Mononuclear cell (primary cell): ENCODE measurements around the gene THUMPD3. TPM values are rescaled to one million over a fixed set of nuclear protein-coding genes. Genes with fewer than 3 reads are reported as not detected.

Experiments
- H3K27me3 ChIP-seq: 2 replicates; pipeline ENCODE4 v1.6.0; 2011; ENCODE audit warnings: low read length, control low read depth; ENCODE audit not compliant: insufficient read depth
- H3K4me1 ChIP-seq: 2 replicates; pipeline ENCODE4 v1.5.1; 2011; ENCODE audit warnings: mild to moderate bottlenecking, low read length, control low read depth; ENCODE audit not compliant: insufficient read depth
- H3K4me3 ChIP-seq: 2 replicates; pipeline ENCODE4 v1.5.1; 2011; ENCODE audit warnings: mild to moderate bottlenecking, low read length, moderate library complexity
- H3K9me3 ChIP-seq: 2 replicates; pipeline ENCODE4 v1.5.1; 2011; ENCODE audit warnings: low read depth, mild to moderate bottlenecking, control low read depth, low read length
- total RNA-seq: library from RNA; depleted of rRNA; stranded (reverse); fragments of >200 nt; gene quantifications from one replicate; pipeline ENCODE4 v1.2.3, GENCODE V29; 2012

THUMPD3 gene, protein sequence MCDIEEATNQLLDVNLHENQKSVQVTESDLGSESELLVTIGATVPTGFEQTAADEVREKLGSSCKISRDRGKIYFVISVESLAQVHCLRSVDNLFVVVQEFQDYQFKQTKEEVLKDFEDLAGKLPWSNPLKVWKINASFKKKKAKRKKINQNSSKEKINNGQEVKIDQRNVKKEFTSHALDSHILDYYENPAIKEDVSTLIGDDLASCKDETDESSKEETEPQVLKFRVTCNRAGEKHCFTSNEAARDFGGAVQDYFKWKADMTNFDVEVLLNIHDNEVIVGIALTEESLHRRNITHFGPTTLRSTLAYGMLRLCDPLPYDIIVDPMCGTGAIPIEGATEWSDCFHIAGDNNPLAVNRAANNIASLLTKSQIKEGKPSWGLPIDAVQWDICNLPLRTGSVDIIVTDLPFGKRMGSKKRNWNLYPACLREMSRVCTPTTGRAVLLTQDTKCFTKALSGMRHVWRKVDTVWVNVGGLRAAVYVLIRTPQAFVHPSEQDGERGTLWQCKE
- total RNA-seq: 62.0 TPM

DNA sequence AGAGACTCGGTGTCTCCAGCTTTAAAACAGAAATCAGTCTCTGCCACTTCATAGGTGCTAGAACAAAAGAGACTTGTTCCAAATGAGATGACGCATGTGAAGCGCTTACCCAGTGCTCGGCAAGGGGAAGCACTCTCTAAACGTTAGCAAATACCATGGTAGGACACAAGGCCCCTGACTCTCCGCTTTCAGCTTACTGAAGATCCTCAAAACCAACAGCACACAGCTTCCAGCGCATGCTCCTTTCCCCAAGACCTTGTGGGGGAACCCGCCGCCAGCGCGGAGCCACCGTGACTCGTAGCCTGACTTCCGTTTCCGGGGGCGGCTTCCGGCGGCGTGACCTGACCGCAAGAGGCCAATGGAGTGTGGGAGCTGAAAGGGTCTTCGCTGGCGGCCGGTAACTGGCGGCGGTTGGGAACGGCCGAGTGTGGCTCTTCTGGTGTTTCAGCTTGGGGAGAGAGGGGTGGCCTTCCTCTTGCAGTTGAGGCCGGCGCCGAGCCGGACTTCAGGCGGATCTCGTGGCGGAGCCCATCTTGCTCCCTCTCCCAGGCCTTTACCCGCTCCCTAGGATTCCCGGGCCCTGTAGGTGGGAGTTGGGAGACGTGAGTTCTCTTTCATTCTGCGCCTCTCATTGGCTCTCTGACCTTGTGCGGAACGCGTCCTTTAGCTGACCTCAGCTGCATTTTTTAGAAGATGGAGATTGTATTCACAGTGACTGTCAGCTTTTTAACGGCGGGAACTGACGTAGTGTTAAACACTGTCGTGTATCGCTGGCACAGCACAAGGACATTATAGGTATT lies at the start of gene THUMPD3:
Gene THUMPD3, plus strand, starts transcription at position 324 of the 800 bp plus-strand sequence. CDS start 2,015 bp downstream, outside the sequence.
- no peaks in the 10 kb centered on the region for H3K9me3 ChIP-seq
- peaks cover 19% of the 10 kb centered on the region for H3K4me1 ChIP-seq
- no peaks in the 10 kb centered on the region for H3K27me3 ChIP-seq
- peak within 1 kb of the TSS; percentile 97 for H3K4me3 ChIP-seq

DNA sequence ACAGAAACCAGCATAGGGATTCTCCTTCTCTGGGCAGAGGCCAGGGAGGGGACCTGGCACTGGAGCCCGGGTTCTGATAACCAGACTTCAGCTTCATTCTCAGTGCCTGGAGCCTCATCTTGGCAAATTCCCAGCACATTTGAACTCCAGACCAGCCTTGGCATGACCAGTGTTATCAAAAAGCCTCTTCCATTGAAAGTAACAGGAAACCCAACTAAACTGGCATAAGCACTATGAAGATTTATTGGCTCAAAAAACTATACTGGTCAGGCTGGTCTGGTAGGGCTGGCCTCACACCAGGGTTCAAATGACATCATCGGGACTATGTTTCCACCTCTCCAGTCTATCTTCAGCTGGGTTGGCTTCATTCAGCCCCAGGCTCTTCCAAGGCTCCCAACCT lies 48.1 kb upstream of the THUMPD3 start:
- H3K4me3 ChIP-seq: no peak overlapping the region
- H3K27me3 ChIP-seq: no peaks in the 10 kb centered on the region
- no peaks in the 10 kb centered on the region for H3K4me1 ChIP-seq
- H3K9me3 ChIP-seq: no peaks in the 10 kb centered on the region

DNA sequence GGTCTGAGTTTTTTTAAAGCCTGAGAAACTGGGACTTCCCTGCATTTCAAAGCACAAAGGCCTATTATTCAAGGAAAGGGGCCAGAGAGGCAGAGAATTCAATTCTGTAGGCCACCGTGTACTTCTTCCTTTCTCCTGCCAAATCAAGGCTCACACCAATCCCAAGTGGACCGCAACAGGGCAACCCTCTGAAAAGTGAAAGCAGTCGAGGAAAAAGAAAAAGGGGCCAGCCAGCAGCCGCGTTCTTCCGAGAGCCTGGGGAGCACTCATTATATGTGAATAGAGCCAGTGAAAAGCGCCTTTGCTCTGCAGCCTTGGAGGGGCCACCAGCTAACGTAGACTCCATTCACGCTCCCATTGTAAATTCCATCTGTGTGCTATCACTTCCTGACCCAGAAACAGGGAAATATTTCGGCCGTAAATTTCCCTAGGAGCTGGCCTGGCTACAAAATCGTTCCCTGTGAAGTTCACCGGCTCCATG lies 45.9 kb upstream of the THUMPD3 start:
- Histone ChIP-seq H3K4me1 (no peaks in the 10 kb centered on the region), H3K4me3 (no peak overlapping the region), H3K9me3 (no peaks in the 10 kb centered on the region), H3K27me3 (no peaks in the 10 kb centered on the region)

DNA sequence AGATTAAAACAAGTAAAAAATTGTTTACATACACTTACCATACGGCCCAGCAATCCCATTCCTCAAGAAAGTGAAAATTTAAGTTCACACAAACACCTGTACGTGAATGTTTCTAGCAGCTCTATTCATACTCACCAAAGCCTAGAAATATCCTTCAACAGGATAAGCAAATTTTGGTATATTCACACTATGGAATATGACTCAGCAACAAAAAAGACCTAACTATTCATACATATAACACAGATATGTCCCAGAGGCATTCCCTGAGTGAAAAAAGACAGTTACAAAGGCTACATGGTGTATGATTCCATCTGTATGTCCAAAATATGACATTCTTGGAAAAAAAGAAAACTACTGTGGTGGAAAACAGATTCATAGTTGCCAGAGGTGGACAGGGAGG lies 40.1 kb upstream of the THUMPD3 start:
- Histone ChIP-seq H3K4me3 (no peak overlapping the region), H3K9me3 (peaks cover 5% of the 10 kb centered on the region), H3K4me1 (no peaks in the 10 kb centered on the region), H3K27me3 (no peaks in the 10 kb centered on the region)

DNA sequence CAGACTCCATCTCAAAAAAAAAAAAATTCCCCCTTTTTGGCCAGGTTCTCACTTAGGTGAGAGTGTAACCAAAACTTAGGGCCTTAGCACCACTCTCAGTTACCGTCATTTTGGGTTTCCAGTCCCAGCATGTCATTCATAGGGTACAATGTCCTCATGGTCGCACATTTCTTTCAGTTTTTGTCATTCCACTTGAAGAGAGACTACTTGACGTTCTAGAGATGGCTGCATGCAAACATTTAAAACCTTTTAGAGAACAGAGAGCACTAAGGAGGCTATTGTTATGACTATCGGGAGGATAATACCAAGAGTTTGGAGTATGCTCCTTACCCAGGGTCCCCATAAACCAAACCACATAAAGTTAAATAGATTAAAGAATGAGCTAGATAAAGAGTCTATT lies 37.9 kb upstream of the THUMPD3 start:
- Histone ChIP-seq H3K9me3 (peaks cover 6% of the 10 kb centered on the region), H3K27me3 (no peaks in the 10 kb centered on the region), H3K4me1 (no peaks in the 10 kb centered on the region), H3K4me3 (no peak overlapping the region)

DNA sequence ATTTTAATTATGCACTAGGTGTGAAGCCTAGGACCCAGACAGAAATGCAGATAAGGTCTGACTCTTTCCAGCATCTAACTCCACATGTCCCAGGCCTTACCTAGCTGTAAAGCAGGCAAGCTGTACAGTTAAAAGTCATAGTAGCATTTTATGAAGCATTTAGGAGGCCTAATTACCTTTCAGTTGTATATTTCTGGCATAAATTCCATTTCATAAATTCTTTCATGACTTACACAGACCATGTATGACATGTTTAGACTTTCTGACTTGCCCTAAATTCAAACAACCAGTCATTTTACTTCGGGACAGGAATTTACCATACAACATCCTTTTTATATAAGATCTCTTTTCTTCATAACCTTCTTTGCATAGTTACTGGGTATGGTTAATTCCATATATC lies 35.3 kb upstream of the THUMPD3 start:
- H3K4me1 ChIP-seq: no peaks in the 10 kb centered on the region

DNA sequence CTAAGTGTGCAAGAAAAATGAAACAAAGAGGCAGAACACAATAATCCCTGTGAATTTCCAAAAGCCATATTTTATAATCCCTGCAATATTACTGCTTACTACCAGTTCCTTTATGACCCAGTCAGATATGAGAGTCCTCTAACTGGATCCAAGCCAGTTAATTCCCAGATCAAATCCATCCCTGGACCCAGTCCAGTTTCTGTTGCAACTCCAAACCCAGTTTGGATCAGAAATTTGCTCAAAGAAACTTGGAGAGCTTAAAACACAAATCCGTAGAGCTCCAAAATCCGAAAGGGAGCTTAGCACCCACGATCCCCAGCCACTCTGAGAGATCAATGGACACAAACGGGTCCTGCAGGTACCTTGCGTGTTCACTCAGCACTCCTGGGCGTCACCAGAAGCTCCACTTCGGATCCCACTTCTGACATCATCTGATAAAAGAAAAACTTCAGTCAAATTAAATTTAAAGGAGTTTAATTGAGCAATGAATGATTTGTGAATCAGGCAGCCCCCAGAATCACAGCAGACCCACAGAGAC lies 32.6 kb upstream of the THUMPD3 start:
- no peak overlapping the region for H3K4me3 ChIP-seq
- peaks cover 6% of the 10 kb centered on the region for H3K9me3 ChIP-seq
- H3K27me3 ChIP-seq: no peaks in the 10 kb centered on the region
- no peaks in the 10 kb centered on the region for H3K4me1 ChIP-seq

More for the DNA sequence above, 35.3 kb upstream of the THUMPD3 start:
- Histone ChIP-seq H3K27me3 (no peaks in the 10 kb centered on the region), H3K9me3 (peaks cover 6% of the 10 kb centered on the region), H3K4me3 (no peak overlapping the region)

DNA sequence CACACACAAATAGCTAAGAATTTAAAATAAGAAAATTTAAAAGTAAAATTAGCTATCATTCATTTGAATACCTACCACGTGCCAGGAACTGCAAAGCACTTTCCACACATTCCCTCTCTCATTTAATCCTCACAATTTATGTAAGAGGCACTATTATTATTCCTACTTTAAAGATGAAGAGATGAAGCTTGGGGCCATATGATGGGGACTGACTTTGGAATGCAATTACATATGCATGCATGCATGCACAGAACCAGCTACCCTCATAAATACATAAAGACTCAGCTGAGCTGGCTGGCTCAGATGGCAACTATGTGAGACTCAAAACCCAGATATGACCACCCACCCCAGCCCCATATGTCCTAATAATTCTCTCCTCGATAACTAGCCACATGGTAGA lies 31.7 kb upstream of the THUMPD3 start:
- Histone ChIP-seq H3K4me1 (no peaks in the 10 kb centered on the region), H3K9me3 (peaks cover 6% of the 10 kb centered on the region), H3K4me3 (no peak overlapping the region), H3K27me3 (no peaks in the 10 kb centered on the region)

DNA sequence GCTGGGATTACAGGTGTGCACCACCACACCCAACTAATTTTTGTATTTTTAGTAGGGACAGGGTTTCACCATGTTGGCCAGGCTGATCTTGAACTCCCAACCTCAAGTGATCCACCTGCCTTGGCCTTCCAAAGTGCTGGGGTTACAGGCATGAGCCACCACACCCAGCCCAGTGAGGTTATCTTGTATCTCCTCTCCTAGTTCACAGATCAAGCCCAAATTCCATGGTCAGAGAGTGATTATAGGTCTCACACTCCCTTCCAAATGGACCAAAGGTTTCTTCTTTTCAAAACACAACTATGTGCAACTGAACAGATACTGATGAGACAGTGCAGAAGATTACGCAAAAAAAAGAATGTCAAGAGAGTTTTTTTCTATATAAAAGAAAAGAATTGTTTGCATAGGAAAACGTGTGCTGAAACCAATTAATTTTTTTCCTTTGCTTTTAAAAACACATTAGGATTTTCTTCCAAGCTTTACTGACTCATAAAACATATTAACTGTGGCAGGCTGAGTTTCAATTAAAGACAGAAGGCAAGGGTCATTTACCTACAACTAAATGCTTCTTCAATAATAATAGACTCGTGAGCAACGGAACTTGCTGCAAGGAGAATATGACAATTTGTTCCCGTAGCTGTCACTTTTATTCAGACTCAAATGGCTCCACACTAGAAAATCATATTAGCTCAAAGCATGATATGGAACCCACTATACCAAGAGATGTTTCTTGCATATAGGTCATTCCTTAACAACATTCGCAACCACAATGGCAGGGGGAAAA lies 30.4 kb upstream of the THUMPD3 start:
- Histone ChIP-seq H3K9me3 (peaks cover 4% of the 10 kb centered on the region), H3K4me3 (no peak overlapping the region), H3K27me3 (no peaks in the 10 kb centered on the region), H3K4me1 (no peaks in the 10 kb centered on the region)

DNA sequence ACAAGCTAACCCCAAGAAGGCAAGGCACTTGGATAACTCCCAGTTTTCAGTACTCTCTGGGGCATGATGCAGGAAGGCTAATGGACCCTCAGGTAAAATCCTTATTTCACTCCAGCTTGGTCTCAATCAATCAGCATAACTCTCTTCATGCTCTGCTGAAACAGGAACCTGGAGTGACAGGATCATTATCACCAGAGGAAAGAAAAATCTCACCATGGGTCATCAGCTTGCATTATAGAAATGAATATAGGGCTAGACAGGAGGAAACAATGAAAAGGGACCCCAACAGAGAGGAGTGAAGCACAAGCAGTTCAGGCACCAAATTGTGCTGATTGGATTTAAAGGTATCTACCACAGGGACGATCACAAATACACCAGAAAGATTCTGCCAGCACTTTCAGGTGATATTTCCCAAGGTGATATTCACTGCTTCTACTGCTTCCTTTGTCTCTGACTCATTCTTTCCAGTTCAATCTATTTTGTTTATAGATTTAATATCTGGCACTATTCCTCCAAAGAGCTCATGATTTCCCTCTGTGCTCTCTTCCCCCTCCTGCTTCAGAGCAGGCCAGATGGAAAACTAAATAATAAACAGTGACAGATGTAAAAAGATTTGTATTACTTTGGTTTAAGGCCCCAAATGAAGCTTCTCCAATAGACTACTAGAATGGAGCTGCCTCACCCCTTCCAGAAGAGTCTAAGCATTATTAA lies 22.9 kb upstream of the THUMPD3 start:
- Histone ChIP-seq H3K9me3 (no peaks in the 10 kb centered on the region), H3K4me1 (no peaks in the 10 kb centered on the region), H3K27me3 (no peaks in the 10 kb centered on the region)

DNA sequence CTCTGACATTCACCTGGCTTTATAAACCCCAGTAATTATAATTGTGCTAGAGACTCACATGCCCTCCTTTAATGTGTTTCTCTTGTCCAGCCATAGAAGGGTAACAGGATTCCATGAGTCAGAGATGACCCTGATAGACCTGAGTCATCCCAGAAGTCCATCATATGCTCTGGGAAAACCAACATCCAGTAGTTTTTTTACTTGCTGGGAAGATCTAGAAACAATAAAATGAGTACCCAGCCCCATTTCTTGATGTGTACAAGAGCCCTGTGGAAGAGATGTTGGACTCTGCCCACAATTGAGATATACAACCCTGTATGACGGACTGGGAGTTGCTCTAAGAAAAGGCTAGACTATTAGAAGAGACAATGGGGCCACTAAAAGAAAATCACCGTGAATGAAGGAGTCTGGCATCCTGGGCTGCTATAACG lies 22.4 kb upstream of the THUMPD3 start:
- Histone ChIP-seq H3K4me3 (no peak overlapping the region), H3K27me3 (no peaks in the 10 kb centered on the region), H3K4me1 (no peaks in the 10 kb centered on the region), H3K9me3 (no peaks in the 10 kb centered on the region)

More for the DNA sequence above, 22.9 kb upstream of the THUMPD3 start:
- H3K4me3 ChIP-seq: no peak overlapping the region

DNA sequence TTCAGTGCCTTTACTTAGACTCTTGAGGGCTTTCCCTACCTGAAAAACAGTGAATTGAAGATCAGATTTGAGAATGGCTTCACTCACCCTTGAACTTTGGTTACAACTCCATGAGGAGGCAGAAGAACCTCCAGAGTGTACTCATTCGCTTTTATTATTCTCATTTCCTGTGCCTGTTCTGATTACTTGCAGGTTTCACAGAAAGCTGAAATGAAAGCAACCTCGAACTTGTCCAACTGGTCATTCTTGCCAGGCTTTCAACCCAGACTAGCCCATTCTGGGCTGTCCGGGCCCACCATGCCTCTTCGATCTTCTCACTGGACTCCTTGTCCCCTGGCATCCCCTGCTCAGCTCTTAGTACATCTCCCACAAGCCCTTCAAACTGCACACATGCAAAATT lies 20.2 kb upstream of the THUMPD3 start:
- Histone ChIP-seq H3K27me3 (no peaks in the 10 kb centered on the region), H3K4me3 (no peak overlapping the region), H3K9me3 (no peaks in the 10 kb centered on the region), H3K4me1 (no peaks in the 10 kb centered on the region)

DNA sequence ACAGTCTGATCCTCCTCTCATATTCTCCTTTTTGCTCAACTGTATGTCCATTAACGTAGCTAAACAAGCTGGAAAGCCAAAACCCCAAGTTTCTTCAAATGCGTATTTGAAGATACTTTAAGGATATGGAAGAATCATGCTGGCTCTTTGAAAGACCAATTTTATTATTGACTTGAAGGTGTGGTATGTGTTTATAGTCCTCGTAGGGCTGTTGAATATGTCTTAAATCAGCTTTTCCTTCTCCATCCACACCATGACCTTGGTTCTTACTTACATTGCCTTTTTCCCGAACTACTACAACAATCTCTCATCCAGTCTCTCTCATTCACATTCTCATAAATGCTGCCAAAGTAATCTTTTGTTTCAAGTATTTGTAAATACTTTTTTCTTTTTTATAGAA lies 19.7 kb upstream of the THUMPD3 start:
- H3K9me3 ChIP-seq: no peaks in the 10 kb centered on the region
- no peaks in the 10 kb centered on the region for H3K4me1 ChIP-seq
- no peak overlapping the region for H3K4me3 ChIP-seq
- H3K27me3 ChIP-seq: no peaks in the 10 kb centered on the region

DNA sequence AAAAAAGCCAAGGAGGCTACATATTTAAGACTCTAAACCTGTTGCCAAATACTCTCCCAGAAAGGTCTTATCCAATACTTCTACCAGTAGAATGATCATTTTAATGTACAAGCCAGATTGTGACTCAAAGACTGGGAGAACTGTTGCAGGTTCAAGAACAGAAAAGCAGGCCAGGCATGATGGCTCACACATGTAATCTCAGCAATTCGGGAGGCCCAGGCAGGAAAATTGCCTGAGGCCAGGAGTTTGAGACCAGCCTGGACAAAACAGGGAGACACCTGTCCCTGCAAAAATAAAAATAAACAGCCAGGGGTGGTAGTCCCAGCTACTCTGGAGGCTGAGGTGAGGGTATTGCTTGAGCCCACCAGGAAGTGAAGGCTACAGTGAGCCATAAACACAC lies 17.8 kb upstream of the THUMPD3 start:
- no peaks in the 10 kb centered on the region for H3K4me1 ChIP-seq
- H3K27me3 ChIP-seq: no peaks in the 10 kb centered on the region
- H3K9me3 ChIP-seq: no peaks in the 10 kb centered on the region
- no peak overlapping the region for H3K4me3 ChIP-seq
